GM12878 (cell line): ENCODE data around the gene FBXL7. TPM values are rescaled to one million over a fixed set of nuclear protein-coding genes. Genes with fewer than 3 reads are reported as not detected.

Experiments
- ATAC-seq: fragments of 200-7000 bp; cut with Tn5 transposase; 3 replicates; pipeline ENCODE4 v1.9.1; 2020; ENCODE audit warnings: mild to moderate bottlenecking, moderate library complexity
- BruUV-seq: library from RNA; stranded (reverse); fragments of 400-500 nt; replicated peaks from 2 replicates; lab custom pipeline; 2021; lab: Mats Ljungman, UMichigan
- CTCF ChIA-PET: fragments of 300-600 bp; sonication (Branson Sonifier 250); formaldehyde crosslinking; extraction: SDS; loops from one replicate; lab custom pipeline; 2021; ENCODE audit warnings: inconsistent platforms; lab: Yijun Ruan, JAX
- POLR2A ChIA-PET: fragments of 350-600 bp; formaldehyde crosslinking; extraction: SDS; loops from one replicate; lab custom pipeline; 2021; ENCODE audit warnings: inconsistent platforms; lab: Charles Lee
- RAD21 ChIA-PET: fragments of 300-600 bp; sonication (Branson Sonifier 250); formaldehyde crosslinking; loops from one replicate; lab custom pipeline; 2023; ENCODE audit warnings: antibody characterized with exemption; ENCODE audit not compliant: unreplicated experiment; lab: Charles Lee
- SMC1A ChIA-PET: fragments of 300-600 bp; sonication (Branson Sonifier 250); formaldehyde crosslinking; loops from one replicate; lab custom pipeline; 2023; ENCODE audit not compliant: unreplicated experiment, uncharacterized antibody; lab: Charles Lee
- DNase-seq: peaks from one replicate; pipeline ENCODE4 v3.0.0-alpha.2; 2011; ENCODE audit warnings: low read depth, low spot score
- FAIRE-seq: peaks from 3 replicates; lab custom pipeline; 2011; peaks lifted over from hg19 to GRCh38; lab: Jason Lieb, UNC
- H2AFZ ChIP-seq: 2 replicates; pipeline ENCODE4 v1.6.0; 2011; ENCODE audit warnings: low read depth, low read length, control low read depth; ENCODE audit not compliant: control insufficient read depth
- H3K27ac ChIP-seq: 2 replicates; pipeline ENCODE4 v1.5.1; 2011; ENCODE audit warnings: control low read depth; ENCODE audit not compliant: control insufficient read depth, insufficient read depth
- H3K27me3 ChIP-seq, 2 experiments: replicated peaks in 1 of 2; 2 replicates each; pipeline versions ENCODE4 v1.6.0 to v1.6.1; 2011; ENCODE audit warnings: low read length in 1 of 2; ENCODE audit not compliant: control insufficient read depth in 2 of 2, insufficient read depth in 2 of 2
- H3K36me3 ChIP-seq, 2 experiments: 2 replicates each; pipeline ENCODE4 v1.5.1; 2011; ENCODE audit warnings: low read length in 1 of 2; ENCODE audit not compliant: control insufficient read depth in 2 of 2, insufficient read depth in 2 of 2
- H3K4me1 ChIP-seq: 2 replicates; pipeline ENCODE4 v1.6.1; 2011; ENCODE audit warnings: mild to moderate bottlenecking, low read length, moderate library complexity, mixed read lengths; ENCODE audit not compliant: control insufficient read depth, insufficient read depth
- H3K4me2 ChIP-seq: 2 replicates; pipeline ENCODE4 v1.6.0; 2011; ENCODE audit warnings: control low read depth; ENCODE audit not compliant: control insufficient read depth, insufficient read depth
- H3K4me3 ChIP-seq: fragments of 200-600 bp; sonication (generic); 2 replicates; pipeline ENCODE4 v1.5.1; 2016
- H3K79me2 ChIP-seq: 2 replicates; pipeline ENCODE4 v1.6.0; 2011; ENCODE audit warnings: low read length; ENCODE audit not compliant: control insufficient read depth, insufficient read depth
- H3K9ac ChIP-seq: 2 replicates; pipeline ENCODE4 v1.8.0; 2011; ENCODE audit warnings: low read length, control low read depth, mixed read lengths; ENCODE audit not compliant: control insufficient read depth, insufficient read depth
- H3K9me3 ChIP-seq: replicated peaks from 3 replicates; pipeline ENCODE4 v1.5.1; 2011; ENCODE audit warnings: mild to moderate bottlenecking, low read length; ENCODE audit not compliant: control insufficient read depth, insufficient read depth
- H4K20me1 ChIP-seq: 2 replicates; pipeline ENCODE4 v1.6.0; 2011; ENCODE audit not compliant: control insufficient read depth, insufficient read depth
- CUX1 ChIP-seq: IDR thresholded peaks from 2 replicates; pipeline ENCODE4 v1.6.1; 2012; ENCODE audit warnings: improper control_type of control experiment, low read depth, low read length; ENCODE audit not compliant: insufficient replicate concordance
- IRF4 ChIP-seq: IDR thresholded peaks from 2 replicates; pipeline ENCODE4 v1.6.1; 2011; ENCODE audit warnings: low read depth, low read length
- MTA2 ChIP-seq: fragments of 450-650 bp; IDR thresholded peaks from 2 replicates; pipeline ENCODE4 v1.6.1; 2016; ENCODE audit warnings: low read depth, mild to moderate bottlenecking, moderate library complexity
- NFYB ChIP-seq: IDR thresholded peaks from 2 replicates; pipeline ENCODE4 v1.6.1; 2011; ENCODE audit warnings: low read depth, mild to moderate bottlenecking, low read length, improper control_type of control experiment, moderate library complexity; ENCODE audit not compliant: insufficient read depth
- PAX5 ChIP-seq: IDR thresholded peaks from 2 replicates; pipeline ENCODE4 v1.6.1; 2011; ENCODE audit warnings: low read depth, low read length, borderline replicate concordance
- RAD51 ChIP-seq: fragments of 450-650 bp; IDR thresholded peaks from 2 replicates; pipeline ENCODE4 v1.6.1; 2016; ENCODE audit warnings: moderate library complexity, mild to moderate bottlenecking, inconsistent platforms
- STAT3 ChIP-seq: IDR thresholded peaks from 2 replicates; pipeline ENCODE4 v1.6.1; 2011; ENCODE audit warnings: low read depth, low read length, improper control_type of control experiment
- TBL1XR1 ChIP-seq: IDR thresholded peaks from 2 replicates; pipeline ENCODE4 v1.6.1; 2012; ENCODE audit warnings: low read depth, low read length, improper control_type of control experiment
- TCF3 ChIP-seq: IDR thresholded peaks from 2 replicates; pipeline ENCODE4 v1.6.1; 2012; ENCODE audit warnings: low read depth, mild to moderate bottlenecking, low read length, borderline replicate concordance; ENCODE audit not compliant: insufficient read depth
- ZBTB33 ChIP-seq: fragments of 450-650 bp; IDR thresholded peaks from 2 replicates; pipeline ENCODE4 v1.6.1; 2017; ENCODE audit warnings: mild to moderate bottlenecking
- ZNF24 ChIP-seq: fragments of 450-650 bp; IDR thresholded peaks from 2 replicates; pipeline ENCODE4 v1.6.1; 2017; ENCODE audit warnings: antibody characterized with exemption, mild to moderate bottlenecking
- ZNF687 ChIP-seq: fragments of 450-650 bp; IDR thresholded peaks from 2 replicates; pipeline ENCODE4 v1.6.1; 2017; ENCODE audit warnings: mild to moderate bottlenecking, moderate library complexity
- WGBS: methylation state at CpG from one replicate; pipeline ENCODE4 v1.1.6; 2016; ENCODE audit warnings: low lambda C conversion rate; ENCODE audit not compliant: insufficient replicate concordance, insufficient coverage; ENCODE audit errors: missing lambda C conversion rate; 5-methylcytosine and 5-hydroxymethylcytosine counted together
- in situ Hi-C: fragments of 300-500 bp; cut with MboI; formaldehyde crosslinking; loops from 9 replicates; pipeline ENCODE4 v1.14.3; 2018; ENCODE audit warnings: mixed read lengths
- intact Hi-C: fragments of 100-400 bp; cut with micrococcal nuclease; formaldehyde crosslinking; loops from one replicate; pipeline ENCODE4 v1.14.2; 2022; ENCODE audit not compliant: unreplicated experiment
- polyA plus RNA-seq, 11 experiments: library from polyadenylated mRNA; depleted of rRNA in 4 of 11; unstranded in 6 of 11; stranded (reverse) in 5 of 11; fragments of >200 nt; fragmentation: Nextera tagmentation in 4 of 11; fragmentation: Illumina TruSeq in 1 of 11; extraction: Ambion mirVana in 4 of 11; extraction: Trizol in 1 of 11; gene quantifications; 1 replicate in 1 of 11; 2 replicates in 10 of 11; pipeline versions ENCODE4 v1.2.1 to v1.2.3, GENCODE V29; 2011 to 2016; ENCODE audit warnings: inconsistent platforms in 2 of 11, missing spikeins in 2 of 11, low read depth in 1 of 11
- total RNA-seq, 4 experiments: library from RNA; depleted of rRNA in 3 of 4; stranded (reverse); fragments of >200 nt in 3 of 4; fragmentation: Illumina TruSeq in 1 of 4; extraction: Trizol in 1 of 4; gene quantifications; 2 replicates each; pipeline versions ENCODE4 v1.2.1 to v1.2.3, GENCODE V29; 2013 to 2021

The FBXL7 gene
- total and polyA plus RNA-seq, 10 of the 15 experiments (the other 5 are each of a cell fraction or from before 2014, with no cell fraction given) = 0.03 to 0.44 (median 0.16) TPM

GRCh38 chr5:15614679-15615078, 114.7 kb downstream of the FBXL7 start:
- RAD21 ChIA-PET = no interaction called here
- H3K4me3 ChIP-seq = no peak overlapping the region
- WGBS = 28% methylated on average over 4 of the region's 4 CpGs
- FAIRE-seq = no peak
- in situ Hi-C loops = no loop called here
- BruUV-seq = no TSS peak
- TF ChIP-seq PAX5 = no peak
- TF ChIP-seq ZBTB33 = no peak
- no peak for TF ChIP-seq IRF4
- no peak for TF ChIP-seq STAT3
- no peak for TF ChIP-seq CUX1
- TF ChIP-seq ZNF24 = no peak
- TF ChIP-seq RAD51 = no peak
- no peak for TF ChIP-seq ZNF687
- no peak for TF ChIP-seq MTA2
- TF ChIP-seq TCF3 = no peak
- TF ChIP-seq TBL1XR1 = no peak
- TF ChIP-seq NFYB = no peak
- TF ChIP-seq, all 136 proteins: peak for 0
- ATAC-seq (no peak), DNase-seq (no peak)
- Histone ChIP-seq H3K36me3 (no peaks in the 10 kb centered on the region), H3K4me1 (no peaks in the 10 kb centered on the region), H3K4me2 (no peak overlapping the region), H3K9me3 (no peaks in the 10 kb centered on the region), H3K27me3 (no peaks in the 10 kb centered on the region), H3K79me2 (no peaks in the 10 kb centered on the region), H3K9ac (no peak overlapping the region), H2AFZ (no peak overlapping the region), H3K27ac (no peak overlapping the region), H4K20me1 (no peaks in the 10 kb centered on the region)
- SMC1A ChIA-PET = no interaction called here
- intact Hi-C loops = no loop called here
- CTCF ChIA-PET = no interaction called here
- POLR2A ChIA-PET = no interaction called here
